ENCODE data around the gene TRAPPC3L.

DNA sequence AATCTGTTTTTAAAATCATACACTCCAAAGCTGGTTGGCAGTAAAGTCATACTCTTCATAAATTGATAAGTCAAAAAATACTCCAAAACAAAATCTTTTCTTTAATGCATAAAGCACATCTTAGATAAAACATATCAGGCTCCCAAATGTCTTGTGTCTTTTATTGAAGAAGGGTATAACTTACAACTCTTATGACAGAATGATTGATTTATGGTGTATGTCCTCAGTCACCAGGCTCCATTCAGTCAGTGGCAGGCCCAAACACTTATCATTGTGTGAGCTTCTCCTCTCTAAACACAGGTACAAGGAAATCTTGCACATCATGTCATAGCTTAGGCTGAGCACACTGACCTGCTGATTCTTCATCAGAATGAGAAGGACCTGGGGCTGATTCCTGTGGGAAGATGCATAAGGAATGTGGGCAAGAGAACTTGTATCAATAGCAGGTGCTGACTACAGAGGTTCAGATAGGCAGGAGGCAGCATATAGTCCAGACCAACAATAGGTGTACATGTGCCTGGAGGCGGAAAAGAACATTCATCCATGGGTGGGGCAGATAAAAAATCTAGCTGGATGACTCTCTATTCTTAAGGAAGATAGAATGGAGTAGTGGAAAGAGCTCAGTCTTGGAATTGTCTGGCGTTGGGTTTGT, 32.1 kb downstream of the TRAPPC3L start:
- no peak for TF ChIP-seq RCOR1 (IDR thresholded peaks at IDR 0.05; ENCODE audit: low read depth, low read length)
- TF ChIP-seq, protein P1, sequence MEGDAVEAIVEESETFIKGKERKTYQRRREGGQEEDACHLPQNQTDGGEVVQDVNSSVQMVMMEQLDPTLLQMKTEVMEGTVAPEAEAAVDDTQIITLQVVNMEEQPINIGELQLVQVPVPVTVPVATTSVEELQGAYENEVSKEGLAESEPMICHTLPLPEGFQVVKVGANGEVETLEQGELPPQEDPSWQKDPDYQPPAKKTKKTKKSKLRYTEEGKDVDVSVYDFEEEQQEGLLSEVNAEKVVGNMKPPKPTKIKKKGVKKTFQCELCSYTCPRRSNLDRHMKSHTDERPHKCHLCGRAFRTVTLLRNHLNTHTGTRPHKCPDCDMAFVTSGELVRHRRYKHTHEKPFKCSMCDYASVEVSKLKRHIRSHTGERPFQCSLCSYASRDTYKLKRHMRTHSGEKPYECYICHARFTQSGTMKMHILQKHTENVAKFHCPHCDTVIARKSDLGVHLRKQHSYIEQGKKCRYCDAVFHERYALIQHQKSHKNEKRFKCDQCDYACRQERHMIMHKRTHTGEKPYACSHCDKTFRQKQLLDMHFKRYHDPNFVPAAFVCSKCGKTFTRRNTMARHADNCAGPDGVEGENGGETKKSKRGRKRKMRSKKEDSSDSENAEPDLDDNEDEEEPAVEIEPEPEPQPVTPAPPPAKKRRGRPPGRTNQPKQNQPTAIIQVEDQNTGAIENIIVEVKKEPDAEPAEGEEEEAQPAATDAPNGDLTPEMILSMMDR (IDR thresholded peaks at IDR 0.05): no peak
- TF ChIP-seq, protein P2, sequence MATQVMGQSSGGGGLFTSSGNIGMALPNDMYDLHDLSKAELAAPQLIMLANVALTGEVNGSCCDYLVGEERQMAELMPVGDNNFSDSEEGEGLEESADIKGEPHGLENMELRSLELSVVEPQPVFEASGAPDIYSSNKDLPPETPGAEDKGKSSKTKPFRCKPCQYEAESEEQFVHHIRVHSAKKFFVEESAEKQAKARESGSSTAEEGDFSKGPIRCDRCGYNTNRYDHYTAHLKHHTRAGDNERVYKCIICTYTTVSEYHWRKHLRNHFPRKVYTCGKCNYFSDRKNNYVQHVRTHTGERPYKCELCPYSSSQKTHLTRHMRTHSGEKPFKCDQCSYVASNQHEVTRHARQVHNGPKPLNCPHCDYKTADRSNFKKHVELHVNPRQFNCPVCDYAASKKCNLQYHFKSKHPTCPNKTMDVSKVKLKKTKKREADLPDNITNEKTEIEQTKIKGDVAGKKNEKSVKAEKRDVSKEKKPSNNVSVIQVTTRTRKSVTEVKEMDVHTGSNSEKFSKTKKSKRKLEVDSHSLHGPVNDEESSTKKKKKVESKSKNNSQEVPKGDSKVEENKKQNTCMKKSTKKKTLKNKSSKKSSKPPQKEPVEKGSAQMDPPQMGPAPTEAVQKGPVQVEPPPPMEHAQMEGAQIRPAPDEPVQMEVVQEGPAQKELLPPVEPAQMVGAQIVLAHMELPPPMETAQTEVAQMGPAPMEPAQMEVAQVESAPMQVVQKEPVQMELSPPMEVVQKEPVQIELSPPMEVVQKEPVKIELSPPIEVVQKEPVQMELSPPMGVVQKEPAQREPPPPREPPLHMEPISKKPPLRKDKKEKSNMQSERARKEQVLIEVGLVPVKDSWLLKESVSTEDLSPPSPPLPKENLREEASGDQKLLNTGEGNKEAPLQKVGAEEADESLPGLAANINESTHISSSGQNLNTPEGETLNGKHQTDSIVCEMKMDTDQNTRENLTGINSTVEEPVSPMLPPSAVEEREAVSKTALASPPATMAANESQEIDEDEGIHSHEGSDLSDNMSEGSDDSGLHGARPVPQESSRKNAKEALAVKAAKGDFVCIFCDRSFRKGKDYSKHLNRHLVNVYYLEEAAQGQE (IDR thresholded peaks at IDR 0.05): no peak
- no peak for TF ChIP-seq POLR2A (IDR thresholded peaks at IDR 0.05; ENCODE audit: low read length)
- no peak for TF ChIP-seq CHD2 (IDR thresholded peaks at IDR 0.05; ENCODE audit: low read length, partially characterized antibody)
- TF ChIP-seq MAZ (IDR thresholded peaks at IDR 0.05; ENCODE audit: borderline replicate concordance, low read depth, low read length): no peak
- TF ChIP-seq EP300 (IDR thresholded peaks at IDR 0.05): no peak
- TF ChIP-seq, protein P3, sequence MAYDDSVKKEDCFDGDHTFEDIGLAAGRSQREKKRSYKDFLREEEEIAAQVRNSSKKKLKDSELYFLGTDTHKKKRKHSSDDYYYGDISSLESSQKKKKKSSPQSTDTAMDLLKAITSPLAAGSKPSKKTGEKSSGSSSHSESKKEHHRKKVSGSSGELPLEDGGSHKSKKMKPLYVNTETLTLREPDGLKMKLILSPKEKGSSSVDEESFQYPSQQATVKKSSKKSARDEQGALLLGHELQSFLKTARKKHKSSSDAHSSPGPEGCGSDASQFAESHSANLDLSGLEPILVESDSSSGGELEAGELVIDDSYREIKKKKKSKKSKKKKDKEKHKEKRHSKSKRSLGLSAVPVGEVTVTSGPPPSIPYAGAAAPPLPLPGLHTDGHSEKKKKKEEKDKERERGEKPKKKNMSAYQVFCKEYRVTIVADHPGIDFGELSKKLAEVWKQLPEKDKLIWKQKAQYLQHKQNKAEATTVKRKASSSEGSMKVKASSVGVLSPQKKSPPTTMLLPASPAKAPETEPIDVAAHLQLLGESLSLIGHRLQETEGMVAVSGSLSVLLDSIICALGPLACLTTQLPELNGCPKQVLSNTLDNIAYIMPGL (CRISPR knock-in tag; IDR thresholded peaks at IDR 0.05; ENCODE audit: borderline replicate concordance): no peak
- no peak for TF ChIP-seq SMC3 (IDR thresholded peaks at IDR 0.05)
- TF ChIP-seq MYC (IDR thresholded peaks at IDR 0.05; ENCODE audit: borderline replicate concordance, low read length): no peak
- TF ChIP-seq, protein P4, sequence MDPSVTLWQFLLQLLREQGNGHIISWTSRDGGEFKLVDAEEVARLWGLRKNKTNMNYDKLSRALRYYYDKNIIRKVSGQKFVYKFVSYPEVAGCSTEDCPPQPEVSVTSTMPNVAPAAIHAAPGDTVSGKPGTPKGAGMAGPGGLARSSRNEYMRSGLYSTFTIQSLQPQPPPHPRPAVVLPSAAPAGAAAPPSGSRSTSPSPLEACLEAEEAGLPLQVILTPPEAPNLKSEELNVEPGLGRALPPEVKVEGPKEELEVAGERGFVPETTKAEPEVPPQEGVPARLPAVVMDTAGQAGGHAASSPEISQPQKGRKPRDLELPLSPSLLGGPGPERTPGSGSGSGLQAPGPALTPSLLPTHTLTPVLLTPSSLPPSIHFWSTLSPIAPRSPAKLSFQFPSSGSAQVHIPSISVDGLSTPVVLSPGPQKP (IDR thresholded peaks at IDR 0.05; ENCODE audit: low read depth, low read length): no peak
- TF ChIP-seq CEBPB (IDR thresholded peaks at IDR 0.05): no peak
- no peak for TF ChIP-seq HDAC2 (IDR thresholded peaks at IDR 0.05)

All from A549 (cell line).